ENCODE results near the gene VSIG4. TPM values are rescaled to one million over a fixed set of nuclear protein-coding genes. Genes with fewer than 3 reads are reported as not detected.

The VSIG4 gene
- total and polyA plus RNA-seq, 2 of the 13 experiments (the other 11 are each of a cell fraction or from before 2014, with no cell fraction given): not detected

DNA sequence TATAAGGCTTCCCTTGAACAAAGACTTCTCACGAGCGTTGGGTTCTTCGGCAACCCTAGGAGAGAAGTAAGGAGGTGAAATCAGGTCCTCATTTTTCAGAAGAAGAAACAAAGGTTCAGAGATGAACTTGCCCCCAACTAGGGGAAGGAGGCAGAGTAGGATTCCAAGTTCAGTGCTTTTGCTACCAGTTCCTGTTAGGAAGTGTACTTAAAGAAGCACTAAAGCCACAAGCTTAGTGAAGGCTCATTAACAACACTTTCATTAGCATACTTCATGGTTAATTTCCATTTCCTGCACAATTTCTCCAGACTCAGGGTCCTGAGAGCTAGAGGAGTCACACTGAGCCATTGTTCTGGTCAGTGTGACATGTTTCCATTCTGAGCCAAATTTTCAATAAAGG lies 52.1 kb downstream of the VSIG4 start:
- Histone ChIP-seq H3K9ac (ENCODE audit: insufficient read depth, low read depth, low read length) (no peak overlapping the region), H4K20me1 (ENCODE audit: insufficient read depth, low read length) (no peaks in the 10 kb centered on the region), H2AFZ (ENCODE audit: low read length) (no peak overlapping the region), H3K9me3 (ENCODE audit: low read length) (no peaks in the 10 kb centered on the region), H3K4me2 (ENCODE audit: low read depth, low read length) (no peak overlapping the region), H3K4me3 (replicated peaks in 1 of 3; ENCODE audit: insufficient read depth in 1 of 3, low read depth in 2 of 3, low read length in 3 of 3) (no peak overlapping the region), H3K27me3 (ENCODE audit: control insufficient read depth in 1 of 2, insufficient read depth in 2 of 2, low read length in 2 of 2) (no peaks in the 10 kb centered on the region), H3K27ac (ENCODE audit: extremely low read length, insufficient read depth, low read length) (no peak overlapping the region), H3K4me1 (ENCODE audit: insufficient read depth, low read length) (no peaks in the 10 kb centered on the region), H3K36me3 (replicated peaks in 1 of 2; ENCODE audit: control insufficient read depth in 1 of 2, insufficient read depth in 2 of 2, low read length in 2 of 2) (no peaks in the 10 kb centered on the region), H3K79me2 (ENCODE audit: insufficient read depth, low read length) (no peaks in the 10 kb centered on the region)
- no peak for TF ChIP-seq ADNP (CRISPR knock-in tag; IDR thresholded peaks at IDR 0.05)
- no peak for TF ChIP-seq ZBTB2 (CRISPR knock-in tag; IDR thresholded peaks at IDR 0.05; ENCODE audit: low read depth)
- TF ChIP-seq PBX2 (CRISPR knock-in tag; IDR thresholded peaks at IDR 0.05): no peak
- no peak for TF ChIP-seq ZBTB10 (CRISPR knock-in tag; IDR thresholded peaks at IDR 0.05; ENCODE audit: borderline replicate concordance)
- no peak for TF ChIP-seq ZNF713 (CRISPR knock-in tag; IDR thresholded peaks at IDR 0.05)
- POLR2A ChIA-PET: no interaction called here
- no peak for FAIRE-seq
- CTCF ChIA-PET (ENCODE audit: low intra/inter-chr PET ratio, low total read pairs): interaction anchor here (1.5 kb wide), 1 partner anchor 392 kb away, joined by 3 read pairs; no protein-coding TSS in a partner anchor
- 0% methylated on average over 3 of the region's 3 CpGs for WGBS (ENCODE audit: low lambda C conversion rate)
- no peak for DNase-seq (ENCODE audit: low spot score)
- in situ Hi-C loops (cut with HindIII; ENCODE audit: extremely low pct_ligation_motif_present, low pct_unique_long_range_greater_than_20kb) (loop anchor here (10.0 kb wide), 1 partner anchor 403 kb away; no protein-coding TSS in a partner anchor), intact Hi-C loops (cut with micrococcal nuclease; ENCODE audit: unreplicated experiment) (loop anchor here (2.0 to 5.0 kb wide), 4 partner anchors 117 to 744 kb away; no protein-coding TSS in a partner anchor)
- ATAC-seq: no peak
- no TSS peak for BruUV-seq (replicated peaks)

Measured in HepG2 (cell line).